K562 (cell line): ENCODE measurements around the gene WNK2. TPM values are rescaled to one million over a fixed set of nuclear protein-coding genes. Genes with fewer than 3 reads are reported as not detected.

Source experiments
- ATAC-seq: fragments of 200-7000 bp; cut with Tn5 transposase; 3 replicates; pipeline ENCODE4 v1.9.1; 2020; ENCODE audit warnings: moderate library complexity
- BruUV-seq: library from RNA; stranded (reverse); fragments of 400-500 nt; replicated peaks from 2 replicates; lab custom pipeline; 2021; lab: Mats Ljungman, UMichigan
- CTCF ChIA-PET: fragments of 300-600 bp; formaldehyde crosslinking; extraction: SDS; loops from one replicate; lab custom pipeline; 2021; ENCODE audit warnings: low intra/inter-chr PET ratio; lab: Yijun Ruan, JAX
- POLR2A ChIA-PET: fragments of 300-600, 350-650 bp; sonication (Branson Sonifier 250); formaldehyde crosslinking; extraction: SDS; loops from one replicate; lab custom pipeline; 2021; ENCODE audit warnings: antibody characterized with exemption, inconsistent platforms; lab: Yijun Ruan, JAX
- DNase-seq, 4 experiments: peaks; one replicate each; pipeline versions ENCODE4 v3.0.0 to v3.0.0-alpha.2; 2011 to 2018; ENCODE audit warnings: low spot score in 3 of 4, mixed read lengths in 3 of 4; ENCODE audit errors: extremely low read depth in 1 of 4
- FAIRE-seq: peaks from 2 replicates; lab custom pipeline; 2011; peaks lifted over from hg19 to GRCh38; lab: Jason Lieb, UNC
- H2AFZ ChIP-seq: 2 replicates; pipeline ENCODE4 v1.6.0; 2011; ENCODE audit warnings: low read depth, low read length, control low read depth, inconsistent platforms
- H3K27ac ChIP-seq: fragments of 200-600 bp; 3 replicates; pipeline ENCODE4 v1.8.0; 2011; ENCODE audit warnings: low read depth, mild to moderate bottlenecking, control low read depth, inconsistent platforms, low read length, moderate library complexity, mixed read lengths; ENCODE audit errors: extremely low read depth
- H3K27me3 ChIP-seq, 2 experiments: fragments of 300-600 bp in 1 of 2; 2 replicates in 1 of 2; 3 replicates in 1 of 2; pipeline versions ENCODE4 v1.6.0 to v1.8.0; 2011; ENCODE audit warnings: inconsistent platforms in 2 of 2, low read length in 2 of 2, mild to moderate bottlenecking in 1 of 2, mixed read lengths in 1 of 2, moderate library complexity in 1 of 2; ENCODE audit not compliant: control insufficient read depth in 2 of 2, insufficient read depth in 2 of 2
- H3K36me3 ChIP-seq: fragments of 300-600 bp; 3 replicates; pipeline ENCODE4 v1.8.0; 2011; ENCODE audit warnings: mild to moderate bottlenecking, low read length, inconsistent platforms; ENCODE audit not compliant: control insufficient read depth, insufficient read depth
- H3K4me1 ChIP-seq, 2 experiments: fragments of 200-600 bp in 1 of 2; replicated peaks in 1 of 2; 2 replicates in 1 of 2; 3 replicates in 1 of 2; pipeline versions ENCODE4 v1.5.1 to v1.8.0; 2011; ENCODE audit warnings: inconsistent platforms in 2 of 2, low read length in 2 of 2, mild to moderate bottlenecking in 1 of 2, mixed read lengths in 1 of 2, moderate library complexity in 1 of 2; ENCODE audit not compliant: control insufficient read depth in 2 of 2, insufficient read depth in 2 of 2
- H3K4me2 ChIP-seq: 2 replicates; pipeline ENCODE4 v1.6.1; 2011; ENCODE audit warnings: low read length, control low read depth, inconsistent platforms, mixed read lengths; ENCODE audit not compliant: insufficient read depth
- H3K4me3 ChIP-seq: fragments of 200-600 bp; sonication (generic), shearing (Covaris generic); 2 replicates; pipeline ENCODE4 v1.5.1; 2016; ENCODE audit warnings: control low read depth, inconsistent platforms
- H3K79me2 ChIP-seq: fragments of 200-600 bp; 3 replicates; pipeline ENCODE4 v1.8.0; 2011; ENCODE audit warnings: low read length, inconsistent platforms; ENCODE audit not compliant: control insufficient read depth, insufficient read depth
- H3K9ac ChIP-seq, 2 experiments: 2 replicates each; pipeline versions ENCODE4 v1.6.0 to v1.6.1; 2011; ENCODE audit warnings: low read depth in 2 of 2, low read length in 2 of 2, control low read depth in 1 of 2, inconsistent platforms in 1 of 2, mild to moderate bottlenecking in 1 of 2, mixed read lengths in 1 of 2; ENCODE audit not compliant: insufficient read depth in 1 of 2
- H3K9me1 ChIP-seq: one replicate; pipeline ENCODE4 v1.6.0; 2011; ENCODE audit warnings: inconsistent platforms, mild to moderate bottlenecking, low read length, moderate library complexity; ENCODE audit not compliant: control insufficient read depth, insufficient read depth
- H3K9me3 ChIP-seq: replicated peaks from 2 replicates; pipeline ENCODE4 v1.5.1; 2011; ENCODE audit warnings: low read depth, low read length, inconsistent platforms; ENCODE audit not compliant: control insufficient read depth, insufficient read depth
- H4K20me1 ChIP-seq: replicated peaks from 2 replicates; pipeline ENCODE4 v1.6.1; 2011; ENCODE audit warnings: low read length, inconsistent platforms, mixed read lengths; ENCODE audit not compliant: control insufficient read depth, insufficient read depth
- PYGO2 ChIP-seq: fragments of 450-650 bp; IDR thresholded peaks from 2 replicates; pipeline ENCODE4 v1.6.1; 2016; ENCODE audit warnings: mild to moderate bottlenecking, missing genetic modification characterization, moderate library complexity, missing compliant biosample characterization
- TEAD1 ChIP-seq, 2 experiments: fragments of 450-650 bp in 1 of 2; sonication (generic) in 1 of 2; formaldehyde crosslinking; IDR thresholded peaks; 2 replicates each; pipeline versions ENCODE4 v1.4.0 to v1.8.0; 2020 to 2022; ENCODE audit warnings: mild to moderate bottlenecking in 2 of 2, missing genetic modification reagents in 1 of 2
- ZKSCAN3 ChIP-seq: fragments of 250-450 bp; sonication (Bioruptor Pico); IDR thresholded peaks from 2 replicates; pipeline ENCODE4 v1.4.0; 2020
- ZNF143 ChIP-seq: sonication (generic); formaldehyde crosslinking; IDR thresholded peaks from 2 replicates; pipeline ENCODE4 v1.9.0; 2022; ENCODE audit warnings: mild to moderate bottlenecking, missing genetic modification reagents
- ZNF184 ChIP-seq: sonication (generic); formaldehyde crosslinking; IDR thresholded peaks from 2 replicates; pipeline ENCODE4 v1.5.0; 2020; ENCODE audit warnings: missing genetic modification reagents
- ZNF197 ChIP-seq: fragments of 200-800 bp; sonication (Bioruptor generic); IDR thresholded peaks from 2 replicates; pipeline ENCODE4 v1.6.1; 2016; ENCODE audit warnings: low read depth, missing genetic modification characterization, missing compliant biosample characterization
- ZNF282 ChIP-seq: sonication (generic); formaldehyde crosslinking; IDR thresholded peaks from 2 replicates; pipeline ENCODE4 v1.8.1; 2023; ENCODE audit warnings: missing genetic modification reagents
- ZNF717 ChIP-seq: fragments of 250-450 bp; sonication (Bioruptor Pico); IDR thresholded peaks from 2 replicates; pipeline ENCODE4 v1.5.0; 2021
- WGBS: fragments of 100-300 bp; shearing (Covaris generic); methylation state at CpG from one replicate; pipeline ENCODE4 v1.1.6; 2016; ENCODE audit warnings: low coverage, mixed read lengths; ENCODE audit not compliant: insufficient coverage; ENCODE audit errors: missing lambda C conversion rate; 5-methylcytosine and 5-hydroxymethylcytosine counted together
- in situ Hi-C: fragments of 300-500 bp; cut with MboI; formaldehyde crosslinking; loops from 4 replicates; pipeline ENCODE4 v1.15.0; 2018; ENCODE audit warnings: inconsistent platforms, mixed read lengths
- intact Hi-C: fragments of 100-400 bp; cut with micrococcal nuclease; formaldehyde crosslinking; loops from 2 replicates; pipeline ENCODE4 v1.14.2; 2022
- polyA plus RNA-seq, 8 experiments: library from polyadenylated mRNA; depleted of rRNA in 4 of 8; stranded (reverse) in 5 of 8; unstranded in 3 of 8; fragments of >200 nt; fragmentation: Nextera tagmentation in 2 of 8; fragmentation: Illumina TruSeq in 1 of 8; extraction: Ambion mirVana in 2 of 8; extraction: Trizol in 1 of 8; gene quantifications; 2 replicates each; pipeline versions ENCODE4 v1.2.1 to v1.2.3, GENCODE V29; 2011 to 2014; ENCODE audit warnings: inconsistent platforms in 1 of 8, missing spikeins in 1 of 8
- total RNA-seq, 7 experiments: library from RNA; depleted of rRNA in 6 of 7; stranded (reverse); fragments of >200 nt in 6 of 7; fragmentation: Illumina TruSeq in 2 of 7; extraction: Trizol in 2 of 7; gene quantifications; 2 replicates each; pipeline versions ENCODE4 v1.2.1 to v1.2.3, GENCODE V29; 2011 to 2021; ENCODE audit warnings: low replicate concordance in 1 of 7
- TF ChIP-seq, protein P1 (sequence below), 2 experiments: fragments of 450-650 bp in 1 of 2; sonication (generic) in 1 of 2; formaldehyde crosslinking in 1 of 2; IDR thresholded peaks; 2 replicates each; pipeline versions ENCODE4 v1.7.1 to v1.9.0; 2016 to 2022; ENCODE audit warnings: inconsistent platforms in 1 of 2, mild to moderate bottlenecking in 1 of 2, missing genetic modification reagents in 1 of 2
- TF ChIP-seq, protein P2 (sequence below): sonication (generic); formaldehyde crosslinking; IDR thresholded peaks from 2 replicates; pipeline ENCODE4 v1.8.0; 2022; ENCODE audit warnings: missing genetic modification reagents, mild to moderate bottlenecking, borderline replicate concordance

WNK2 gene
- total and polyA plus RNA-seq, 9 of the 15 experiments (the other 6 are each of a cell fraction or from before 2014, with no cell fraction given), result 0.36 to 3.3 (median 0.64) TPM; not detected in 2

DNA sequence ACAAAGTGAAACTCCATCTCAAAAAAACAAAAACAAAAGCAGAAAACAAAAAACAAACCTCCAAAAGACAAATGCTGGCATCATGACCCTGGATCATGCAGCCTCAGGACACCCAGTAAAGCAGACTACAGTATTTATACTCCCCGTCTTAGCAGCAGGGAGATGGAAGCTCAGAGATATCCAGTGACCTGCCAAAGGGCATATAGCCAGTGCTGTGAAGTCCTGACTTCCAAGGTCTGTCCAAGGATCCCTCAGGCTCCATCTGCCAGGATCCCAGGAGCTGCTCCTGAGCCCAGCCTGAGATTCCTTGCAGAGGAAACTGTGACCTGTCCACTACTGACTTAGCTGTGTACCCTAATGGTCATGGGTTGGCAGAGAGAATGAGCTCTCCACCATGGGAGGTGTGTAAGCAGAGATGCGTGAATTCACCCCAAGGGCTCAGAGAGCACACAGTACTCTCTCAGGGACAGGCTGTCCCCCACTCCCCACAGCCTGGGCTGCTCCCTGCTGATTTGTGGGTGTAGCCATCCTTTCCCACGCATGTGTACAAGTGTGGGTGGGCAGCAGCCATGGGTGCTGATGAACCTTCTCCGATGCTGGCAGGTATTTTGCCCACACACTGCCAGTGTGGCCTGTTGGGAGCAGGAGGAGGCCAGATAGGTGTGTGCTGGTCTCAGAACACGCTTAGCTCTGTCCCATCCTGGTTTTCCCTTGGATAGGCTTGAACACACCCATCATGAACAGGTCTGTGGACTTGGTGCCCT is 2.1 kb upstream of the WNK2 start:
- FAIRE-seq (no peak), DNase-seq (no peak), ATAC-seq (no peak; the same call in 2 of the 3 replicates)
- BruUV-seq, result no TSS peak
- Histone ChIP-seq H3K9me3 (no peaks in the 10 kb centered on the region), H3K27ac (no peak overlapping the region), H4K20me1 (peaks cover 20% of the 10 kb centered on the region), H3K36me3 (no peaks in the 10 kb centered on the region), H3K4me3 (no peak overlapping the region), H3K9ac (no peak overlapping the region), H3K79me2 (no peaks in the 10 kb centered on the region), H3K4me2 (no peak overlapping the region), H2AFZ (no peak overlapping the region), H3K4me1 (peaks cover 0 to 22% of the 10 kb centered on the region in 2 experiments; a peak in 2 of 5 replicates), H3K27me3 (peaks cover 45 to 63% of the 10 kb centered on the region in 2 experiments; a peak in 4 of 5 replicates), H3K9me1 (no peaks in the 10 kb centered on the region)
- no peak for TF ChIP-seq ZNF717
- no peak for TF ChIP-seq ZKSCAN3 (CRISPR knock-in tag)
- TF ChIP-seq ZNF184 (CRISPR knock-in tag), result no peak
- TF ChIP-seq ZNF143 (CRISPR knock-in tag), result no peak
- TF ChIP-seq ZNF282 (CRISPR knock-in tag), result no peak
- TF ChIP-seq ZNF197 (CRISPR knock-in tag), result no peak
- no peak for TF ChIP-seq TEAD1 (CRISPR knock-in tag; IDR thresholded peaks at IDR 0.05)
- TF ChIP-seq PYGO2 (tag), result no peak
- TF ChIP-seq, protein P1, sequence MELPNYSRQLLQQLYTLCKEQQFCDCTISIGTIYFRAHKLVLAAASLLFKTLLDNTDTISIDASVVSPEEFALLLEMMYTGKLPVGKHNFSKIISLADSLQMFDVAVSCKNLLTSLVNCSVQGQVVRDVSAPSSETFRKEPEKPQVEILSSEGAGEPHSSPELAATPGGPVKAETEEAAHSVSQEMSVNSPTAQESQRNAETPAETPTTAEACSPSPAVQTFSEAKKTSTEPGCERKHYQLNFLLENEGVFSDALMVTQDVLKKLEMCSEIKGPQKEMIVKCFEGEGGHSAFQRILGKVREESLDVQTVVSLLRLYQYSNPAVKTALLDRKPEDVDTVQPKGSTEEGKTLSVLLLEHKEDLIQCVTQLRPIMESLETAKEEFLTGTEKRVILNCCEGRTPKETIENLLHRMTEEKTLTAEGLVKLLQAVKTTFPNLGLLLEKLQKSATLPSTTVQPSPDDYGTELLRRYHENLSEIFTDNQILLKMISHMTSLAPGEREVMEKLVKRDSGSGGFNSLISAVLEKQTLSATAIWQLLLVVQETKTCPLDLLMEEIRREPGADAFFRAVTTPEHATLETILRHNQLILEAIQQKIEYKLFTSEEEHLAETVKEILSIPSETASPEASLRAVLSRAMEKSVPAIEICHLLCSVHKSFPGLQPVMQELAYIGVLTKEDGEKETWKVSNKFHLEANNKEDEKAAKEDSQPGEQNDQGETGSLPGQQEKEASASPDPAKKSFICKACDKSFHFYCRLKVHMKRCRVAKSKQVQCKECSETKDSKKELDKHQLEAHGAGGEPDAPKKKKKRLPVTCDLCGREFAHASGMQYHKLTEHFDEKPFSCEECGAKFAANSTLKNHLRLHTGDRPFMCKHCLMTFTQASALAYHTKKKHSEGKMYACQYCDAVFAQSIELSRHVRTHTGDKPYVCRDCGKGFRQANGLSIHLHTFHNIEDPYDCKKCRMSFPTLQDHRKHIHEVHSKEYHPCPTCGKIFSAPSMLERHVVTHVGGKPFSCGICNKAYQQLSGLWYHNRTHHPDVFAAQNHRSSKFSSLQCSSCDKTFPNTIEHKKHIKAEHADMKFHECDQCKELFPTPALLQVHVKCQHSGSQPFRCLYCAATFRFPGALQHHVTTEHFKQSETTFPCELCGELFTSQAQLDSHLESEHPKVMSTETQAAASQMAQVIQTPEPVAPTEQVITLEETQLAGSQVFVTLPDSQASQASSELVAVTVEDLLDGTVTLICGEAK (IDR thresholded peaks at IDR 0.05), result no peak
- TF ChIP-seq, protein P1 (CRISPR knock-in tag; IDR thresholded peaks at IDR 0.05), result no peak
- TF ChIP-seq, protein P2, sequence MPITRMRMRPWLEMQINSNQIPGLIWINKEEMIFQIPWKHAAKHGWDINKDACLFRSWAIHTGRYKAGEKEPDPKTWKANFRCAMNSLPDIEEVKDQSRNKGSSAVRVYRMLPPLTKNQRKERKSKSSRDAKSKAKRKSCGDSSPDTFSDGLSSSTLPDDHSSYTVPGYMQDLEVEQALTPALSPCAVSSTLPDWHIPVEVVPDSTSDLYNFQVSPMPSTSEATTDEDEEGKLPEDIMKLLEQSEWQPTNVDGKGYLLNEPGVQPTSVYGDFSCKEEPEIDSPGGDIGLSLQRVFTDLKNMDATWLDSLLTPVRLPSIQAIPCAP, result no peak
- 10% methylated on average over 5 of the region's 5 CpGs for WGBS
- ChIA-PET CTCF (no interaction called here), POLR2A (interaction anchor here (0.6 to 1.1 kb wide), 3 partner anchors 12 to 379 kb away, joined by 3 to 4 read pairs (median 4); no protein-coding TSS in a partner anchor)
- intact Hi-C loops (no loop called here), in situ Hi-C loops (no loop called here)
